Transverse colon (tissue), 3 donors: Measurements from ENCODE around the gene NTRK3.

Experiments
- EP300 ChIP-seq: sonication (generic); formaldehyde crosslinking; IDR thresholded peaks from one replicate; pipeline ENCODE4 v1.6.1; 2017; ENCODE audit warnings: antibody characterized with exemption, low read depth
- POLR2A ChIP-seq: fragments of 450-650 bp; IDR thresholded peaks from one replicate; pipeline ENCODE4 v1.6.1; 2016; ENCODE audit warnings: antibody characterized with exemption, mild to moderate bottlenecking, moderate library complexity
- POLR2AphosphoS5 ChIP-seq, 3 donors: sonication (generic); formaldehyde crosslinking; IDR thresholded peaks; one replicate each; pipeline ENCODE4 v1.6.1; 2016; ENCODE audit warnings: antibody characterized with exemption in 3 of 3

GRCh38 chr15:87874896-87875711 lies 381.4 kb downstream of the NTRK3 start:
- TF ChIP-seq POLR2A, result no peak
- TF ChIP-seq EP300, result no peak
- no peak for TF ChIP-seq POLR2AphosphoS5 (IDR thresholded peaks at IDR 0.05)
